Karpas-422 (cell line): ENCODE measurements around the gene C6orf141. TPM values are rescaled to one million over a fixed set of nuclear protein-coding genes. Genes with fewer than 3 reads are reported as not detected.

Experiments
- DNase-seq: peaks from one replicate; pipeline ENCODE4 v3.0.0-alpha.2; 2015
- H2AFZ ChIP-seq: fragments of 200-600 bp; sonication (generic); 2 replicates; pipeline ENCODE4 v1.6.1; 2014; ENCODE audit warnings: antibody characterized with exemption, low read length, mixed read lengths
- H3K27ac ChIP-seq: fragments of 200-600 bp; sonication (generic); 2 replicates; pipeline ENCODE4 v1.5.1; 2014; ENCODE audit warnings: mild to moderate bottlenecking, low read length, moderate library complexity
- H3K27me3 ChIP-seq: fragments of 200-600 bp; sonication (generic); 2 replicates; pipeline ENCODE4 v1.6.1; 2014; ENCODE audit warnings: low read length, mixed read lengths
- H3K36me3 ChIP-seq: fragments of 200-600 bp; sonication (generic); 2 replicates; pipeline ENCODE4 v1.6.1; 2014; ENCODE audit warnings: low read length, mixed read lengths; ENCODE audit not compliant: insufficient read depth
- H3K4me1 ChIP-seq: fragments of 200-600 bp; sonication (generic); 2 replicates; pipeline ENCODE4 v1.6.1; 2014; ENCODE audit warnings: mild to moderate bottlenecking, low read length, mixed read lengths
- H3K4me2 ChIP-seq: fragments of 200-600 bp; sonication (generic); 2 replicates; pipeline ENCODE4 v1.6.1; 2014; ENCODE audit warnings: low read length, low read depth, mild to moderate bottlenecking; ENCODE audit not compliant: poor library complexity, severe bottlenecking
- H3K4me3 ChIP-seq: fragments of 200-600 bp; sonication (generic); 2 replicates; pipeline ENCODE4 v1.5.1; 2014; ENCODE audit warnings: mild to moderate bottlenecking, antibody characterized with exemption, low read length, mixed read lengths
- H3K79me2 ChIP-seq: fragments of 200-600 bp; sonication (generic); 2 replicates; pipeline ENCODE4 v1.6.1; 2014; ENCODE audit warnings: mild to moderate bottlenecking, low read length, mixed read lengths
- H3K9ac ChIP-seq: fragments of 200-600 bp; sonication (generic); 2 replicates; pipeline ENCODE4 v1.6.0; 2014; ENCODE audit warnings: low read length
- H3K9me2 ChIP-seq: fragments of 200-600 bp; sonication (generic), shearing (Covaris generic); replicated peaks from 2 replicates; pipeline ENCODE4 v1.6.0; 2014; ENCODE audit warnings: mild to moderate bottlenecking, low read length, moderate library complexity; ENCODE audit not compliant: insufficient read depth
- H3K9me3 ChIP-seq: fragments of 300-700, 200-600 bp; sonication (generic); 2 replicates; pipeline ENCODE4 v1.6.1; 2014; ENCODE audit warnings: low read length, mixed read lengths
- H4K20me1 ChIP-seq: fragments of 200-600 bp; sonication (generic); 2 replicates; pipeline ENCODE4 v1.6.1; 2014; ENCODE audit warnings: mild to moderate bottlenecking, antibody characterized with exemption, low read length, low read depth; ENCODE audit not compliant: insufficient read depth
- total RNA-seq: library from RNA; depleted of rRNA; stranded (reverse); fragments of >200 nt; shearing (Covaris generic); gene quantifications from 2 replicates; pipeline ENCODE4 v1.2.3, GENCODE V29; 2014; ENCODE audit warnings: low replicate concordance; rRNA removed

C6orf141 gene
- total RNA-seq = not detected in 2 replicates

DNA sequence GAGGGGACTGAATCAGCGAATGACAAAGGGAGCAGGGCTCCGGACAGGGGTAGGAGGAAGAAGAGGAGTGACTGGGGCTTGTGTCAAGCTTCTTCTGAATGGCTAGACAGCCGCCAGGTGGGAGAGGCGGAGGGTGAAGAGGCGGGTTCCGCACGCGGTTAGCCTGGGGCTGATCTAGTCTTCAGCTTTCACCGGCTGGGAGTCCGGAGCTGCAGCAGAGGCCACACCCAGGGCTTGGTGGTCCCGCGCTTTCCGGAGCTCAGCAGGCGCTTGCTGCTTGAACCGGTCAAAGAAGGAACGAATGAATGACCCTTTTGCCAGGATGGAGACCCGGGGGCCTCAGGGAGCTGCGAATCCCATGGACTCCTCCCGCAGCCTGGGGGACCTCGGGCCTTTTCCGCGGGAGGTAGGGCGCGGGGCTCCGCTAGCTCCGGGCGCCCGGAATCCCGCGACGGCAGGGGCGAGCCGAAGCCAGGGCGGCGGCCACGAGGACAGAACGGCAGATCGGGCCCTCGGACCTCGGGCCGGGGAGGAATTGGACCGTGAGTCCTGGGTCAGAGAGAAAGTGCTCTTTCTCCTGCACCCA lies at the start of gene C6orf141:
Gene C6orf141 (plus strand): TSS at position 177 of the 586 bp plus-strand sequence. CDS start 125 bp downstream, at position 302.
- no peak for DNase-seq
- no peaks in the 10 kb centered on the region for H3K27me3 ChIP-seq
- H2AFZ ChIP-seq = no peak within 1 kb of the TSS

DNA sequence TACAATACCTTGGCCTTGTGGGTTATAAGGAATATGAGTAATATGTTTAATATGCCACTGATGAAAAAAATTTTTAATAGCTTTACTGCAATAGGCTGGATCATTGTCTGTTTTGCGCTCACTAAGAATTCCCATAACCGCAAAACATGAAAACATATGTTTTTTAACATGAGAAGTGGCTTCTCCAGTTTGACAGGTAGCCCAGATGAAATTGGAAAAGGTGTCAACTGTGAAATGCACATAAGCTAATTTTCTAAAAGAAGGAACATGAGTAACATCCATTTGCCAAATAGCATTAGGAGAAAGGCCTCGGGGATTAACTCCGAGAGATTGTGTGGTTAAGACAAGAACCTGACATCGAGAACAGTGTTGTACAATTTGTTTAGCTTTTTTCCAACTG lies 45.8 kb upstream of the C6orf141 start:
- Histone ChIP-seq H3K9ac (no peak overlapping the region), H3K4me2 (no peak overlapping the region), H3K9me2 (no peaks in the 10 kb centered on the region), H3K27ac (no peak overlapping the region), H3K79me2 (no peaks in the 10 kb centered on the region), H3K36me3 (no peaks in the 10 kb centered on the region), H2AFZ (no peak overlapping the region), H3K27me3 (no peaks in the 10 kb centered on the region), H3K4me3 (no peak overlapping the region), H4K20me1 (no peaks in the 10 kb centered on the region), H3K4me1 (no peaks in the 10 kb centered on the region), H3K9me3 (no peaks in the 10 kb centered on the region)
- no peak for DNase-seq

More for the DNA sequence above, at the start of gene C6orf141:
- Histone ChIP-seq H3K27ac (no peak within 1 kb of the TSS), H3K9me2 (no peaks in the 10 kb centered on the region), H4K20me1 (no peaks in the 10 kb centered on the region), H3K4me3 (no peak within 1 kb of the TSS), H3K36me3 (no peaks in the 10 kb centered on the region), H3K79me2 (no peaks in the 10 kb centered on the region), H3K9ac (no peak within 1 kb of the TSS), H3K9me3 (no peaks in the 10 kb centered on the region), H3K4me1 (no peaks in the 10 kb centered on the region), H3K4me2 (no peak within 1 kb of the TSS)

DNA sequence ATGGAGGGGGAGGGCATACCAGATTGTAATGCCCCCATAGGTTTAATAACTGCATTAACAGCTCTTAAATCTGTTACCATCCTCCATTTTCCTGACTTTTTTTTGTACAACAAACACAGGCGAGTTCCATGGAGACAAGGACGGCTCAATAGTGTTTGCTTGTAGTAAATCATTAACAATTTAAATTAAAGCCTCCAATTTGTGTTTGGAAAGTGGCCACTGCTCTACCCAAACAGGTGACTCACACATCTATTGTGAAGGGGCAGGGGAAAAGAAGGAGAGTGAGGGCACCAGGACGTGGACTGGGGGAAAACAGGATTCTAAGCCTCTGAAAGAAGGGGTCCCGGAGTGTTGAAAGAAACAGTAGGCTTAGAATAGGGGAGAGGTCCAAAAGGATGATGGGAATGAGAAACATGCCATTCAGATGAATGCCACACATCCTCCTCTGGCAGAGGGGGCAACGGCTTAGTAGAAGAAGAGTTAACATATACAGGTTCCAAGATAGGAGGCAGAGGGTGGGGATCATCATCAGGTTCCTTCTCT lies 43.8 kb upstream of the C6orf141 start:
- Histone ChIP-seq H3K4me3 (no peak overlapping the region), H3K9me3 (no peaks in the 10 kb centered on the region), H3K27me3 (0 out of 2 replicates have a peak, but pooled peaks cover 2% of the 10 kb centered on the region), H2AFZ (no peak overlapping the region), H3K4me1 (no peaks in the 10 kb centered on the region), H4K20me1 (no peaks in the 10 kb centered on the region), H3K36me3 (no peaks in the 10 kb centered on the region), H3K4me2 (no peak overlapping the region), H3K9me2 (no peaks in the 10 kb centered on the region), H3K79me2 (no peaks in the 10 kb centered on the region), H3K27ac (no peak overlapping the region), H3K9ac (no peak overlapping the region)
- no peak for DNase-seq

DNA sequence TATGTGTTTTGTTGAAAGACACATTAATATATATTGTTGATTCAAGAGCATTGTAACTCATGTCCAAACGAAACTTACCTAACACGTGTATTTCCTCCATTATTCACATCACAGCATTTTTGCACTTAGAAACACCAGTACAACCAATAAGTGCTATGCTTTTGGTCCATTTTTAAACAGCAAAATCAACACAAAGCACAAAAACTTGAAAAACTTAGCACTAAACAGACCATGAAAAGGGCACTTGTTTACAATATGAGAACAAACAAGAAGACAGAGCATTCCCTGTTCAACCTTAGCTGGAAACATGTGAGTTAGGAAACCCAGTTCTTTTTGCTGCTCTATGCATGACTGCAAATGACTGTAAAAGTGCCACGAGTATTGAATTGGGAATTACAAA lies 41.1 kb upstream of the C6orf141 start:
- no peaks in the 10 kb centered on the region for H3K9me3 ChIP-seq
- H3K79me2 ChIP-seq = no peaks in the 10 kb centered on the region
- H3K4me1 ChIP-seq = no peaks in the 10 kb centered on the region
- DNase-seq = no peak
- 0 out of 2 replicates have a peak, but pooled peaks cover 2% of the 10 kb centered on the region for H3K27me3 ChIP-seq
- no peak overlapping the region for H2AFZ ChIP-seq
- no peaks in the 10 kb centered on the region for H3K9me2 ChIP-seq
- no peak overlapping the region for H3K27ac ChIP-seq
- no peak overlapping the region for H3K4me2 ChIP-seq
- H3K36me3 ChIP-seq = no peaks in the 10 kb centered on the region
- no peak overlapping the region for H3K4me3 ChIP-seq
- no peak overlapping the region for H3K9ac ChIP-seq
- no peaks in the 10 kb centered on the region for H4K20me1 ChIP-seq

DNA sequence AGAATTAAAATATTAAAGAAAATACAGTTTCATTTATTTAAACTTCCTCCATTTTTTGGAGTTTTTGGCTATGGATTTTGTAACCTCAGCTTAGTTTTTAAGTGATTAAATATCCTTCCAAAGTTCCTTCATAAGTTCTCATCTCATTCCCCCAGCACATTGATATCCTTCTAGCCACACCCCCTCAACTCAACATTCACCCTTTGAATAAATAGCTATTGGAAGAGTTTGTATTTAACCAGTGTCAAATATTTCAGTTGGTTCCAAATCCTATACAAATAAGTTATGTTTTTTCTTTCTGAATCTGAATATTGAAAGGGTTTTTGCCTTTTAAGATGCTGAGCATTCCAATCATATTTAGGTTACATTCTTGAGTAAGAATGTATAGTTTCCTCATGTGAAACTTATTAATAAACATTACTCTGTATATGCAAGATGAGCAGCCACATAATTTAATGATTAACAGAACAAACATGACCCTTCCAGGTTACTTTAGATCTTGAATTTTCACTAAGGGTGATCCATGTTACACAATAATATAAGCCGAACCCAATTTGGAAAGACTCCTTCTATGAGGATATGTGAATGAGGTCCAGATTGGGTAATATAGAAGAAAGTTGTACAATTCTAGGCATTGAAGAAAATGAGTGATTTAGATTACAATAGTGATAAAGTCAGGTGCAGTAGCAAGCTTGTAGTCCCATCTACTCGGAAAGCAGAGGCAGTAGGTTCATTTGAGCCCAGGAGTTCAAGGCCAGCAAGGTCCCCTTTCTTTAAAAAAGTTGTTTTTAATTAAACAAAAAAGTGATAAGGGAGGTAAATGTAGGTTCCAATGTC lies 37.1 kb upstream of the C6orf141 start:
- H3K36me3 ChIP-seq = no peaks in the 10 kb centered on the region
- H3K79me2 ChIP-seq = no peaks in the 10 kb centered on the region
- no peak overlapping the region for H3K4me3 ChIP-seq
- no peaks in the 10 kb centered on the region for H4K20me1 ChIP-seq
- no peak overlapping the region for H3K9ac ChIP-seq
- no peak overlapping the region for H2AFZ ChIP-seq
- H3K4me2 ChIP-seq = no peak overlapping the region
- no peaks in the 10 kb centered on the region for H3K9me2 ChIP-seq
- no peaks in the 10 kb centered on the region for H3K9me3 ChIP-seq
- H3K27me3 ChIP-seq = 0 out of 2 replicates have a peak, but pooled peaks cover 2% of the 10 kb centered on the region
- no peaks in the 10 kb centered on the region for H3K4me1 ChIP-seq
- DNase-seq = no peak
- no peak overlapping the region for H3K27ac ChIP-seq

DNA sequence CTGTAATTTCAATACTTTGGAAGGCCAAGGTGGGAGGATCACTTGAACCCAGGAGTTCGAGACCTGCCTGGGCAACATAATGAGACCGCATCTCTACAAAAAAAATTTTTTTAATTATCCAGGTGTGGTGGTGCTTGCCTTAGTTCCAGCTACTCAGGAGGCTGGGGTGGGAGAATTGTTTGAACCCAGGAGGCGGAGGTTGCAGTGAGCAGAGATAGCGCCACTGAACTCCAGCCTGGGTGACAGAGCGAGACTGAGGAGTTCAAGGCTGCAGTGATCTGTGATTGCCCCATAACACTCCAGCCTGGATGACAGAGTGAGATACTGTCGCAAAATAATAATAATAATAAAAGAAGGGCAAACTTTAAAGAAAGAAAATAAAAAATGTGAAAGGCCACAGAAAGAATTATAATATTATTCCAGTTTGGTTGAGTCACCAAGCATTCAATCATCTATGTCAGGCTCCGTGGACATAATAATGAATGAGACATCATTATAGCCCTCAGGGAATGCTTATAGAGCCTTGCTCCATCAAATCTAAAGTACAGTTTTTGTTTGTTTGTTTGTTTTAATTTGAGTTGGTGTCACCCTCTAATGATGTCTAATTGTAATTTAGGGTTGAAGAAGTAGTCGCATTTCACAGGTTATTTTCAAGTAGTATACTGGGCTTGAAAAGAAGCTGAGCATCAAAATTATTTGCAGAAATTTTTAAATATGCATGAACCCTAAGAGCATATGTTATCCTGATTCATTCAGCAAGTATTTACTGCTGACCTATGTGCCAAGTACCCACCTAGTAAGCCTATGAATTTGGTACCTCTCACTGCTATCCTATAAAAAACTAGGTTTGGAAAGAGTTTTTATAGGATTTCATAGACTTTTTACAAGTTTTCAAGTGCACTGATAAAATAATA lies 35.6 kb upstream of the C6orf141 start:
- Histone ChIP-seq H2AFZ (no peak overlapping the region), H3K36me3 (no peaks in the 10 kb centered on the region), H3K27me3 (0 out of 2 replicates have a peak, but pooled peaks cover 2% of the 10 kb centered on the region), H3K79me2 (no peaks in the 10 kb centered on the region), H3K9ac (no peak overlapping the region), H4K20me1 (no peaks in the 10 kb centered on the region), H3K9me3 (no peaks in the 10 kb centered on the region), H3K9me2 (no peaks in the 10 kb centered on the region), H3K4me1 (no peaks in the 10 kb centered on the region), H3K4me3 (no peak overlapping the region), H3K4me2 (no peak overlapping the region), H3K27ac (no peak overlapping the region)
- no peak for DNase-seq

DNA sequence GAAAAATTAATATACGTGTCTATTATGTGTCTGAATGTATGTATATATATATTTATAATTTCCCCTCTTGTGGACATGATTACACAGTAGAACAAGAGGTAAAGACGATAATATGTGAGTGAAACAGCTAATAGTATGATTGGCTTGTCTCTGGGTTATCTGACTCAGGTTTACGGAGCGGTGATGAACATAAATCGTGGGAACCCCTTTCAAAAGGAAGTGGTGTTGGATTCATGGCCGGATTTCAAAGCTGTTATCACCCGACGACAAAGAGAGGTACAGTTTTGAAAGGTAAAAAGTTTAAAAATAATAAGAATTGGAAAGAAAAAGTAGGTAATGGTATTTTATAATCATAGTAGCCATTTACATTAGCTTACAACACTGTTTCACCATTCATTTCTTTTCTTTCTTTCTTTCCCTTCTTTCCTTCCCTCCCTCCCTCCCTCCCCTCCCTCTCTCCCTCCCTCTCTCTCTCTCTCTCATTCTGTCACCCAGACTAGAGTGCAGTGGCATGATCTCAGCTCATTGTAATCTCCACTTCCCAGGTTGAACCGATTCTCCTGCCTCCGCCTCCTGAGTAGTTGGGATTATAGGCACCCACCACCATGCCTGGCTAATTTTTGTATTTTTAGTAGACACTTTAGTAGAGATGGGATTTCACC lies 34.9 kb upstream of the C6orf141 start:
- H3K4me2 ChIP-seq = no peak overlapping the region
- no peaks in the 10 kb centered on the region for H3K4me1 ChIP-seq
- H3K9ac ChIP-seq = no peak overlapping the region
- no peaks in the 10 kb centered on the region for H3K9me3 ChIP-seq
- no peaks in the 10 kb centered on the region for H3K36me3 ChIP-seq
- 0 out of 2 replicates have a peak, but pooled peaks cover 2% of the 10 kb centered on the region for H3K27me3 ChIP-seq
- no peaks in the 10 kb centered on the region for H3K9me2 ChIP-seq
- DNase-seq = no peak
- no peak overlapping the region for H3K27ac ChIP-seq
- no peak overlapping the region for H3K4me3 ChIP-seq
- no peak overlapping the region for H2AFZ ChIP-seq
- no peaks in the 10 kb centered on the region for H3K79me2 ChIP-seq
- H4K20me1 ChIP-seq = no peaks in the 10 kb centered on the region
